ENCODE data around the gene RAB11B. TPM values are rescaled to one million over a fixed set of nuclear protein-coding genes. Genes with fewer than 3 reads are reported as not detected.

The RAB11B gene
- total RNA-seq, 1 donor from 2014 or later, result 58.2 TPM

DNA sequence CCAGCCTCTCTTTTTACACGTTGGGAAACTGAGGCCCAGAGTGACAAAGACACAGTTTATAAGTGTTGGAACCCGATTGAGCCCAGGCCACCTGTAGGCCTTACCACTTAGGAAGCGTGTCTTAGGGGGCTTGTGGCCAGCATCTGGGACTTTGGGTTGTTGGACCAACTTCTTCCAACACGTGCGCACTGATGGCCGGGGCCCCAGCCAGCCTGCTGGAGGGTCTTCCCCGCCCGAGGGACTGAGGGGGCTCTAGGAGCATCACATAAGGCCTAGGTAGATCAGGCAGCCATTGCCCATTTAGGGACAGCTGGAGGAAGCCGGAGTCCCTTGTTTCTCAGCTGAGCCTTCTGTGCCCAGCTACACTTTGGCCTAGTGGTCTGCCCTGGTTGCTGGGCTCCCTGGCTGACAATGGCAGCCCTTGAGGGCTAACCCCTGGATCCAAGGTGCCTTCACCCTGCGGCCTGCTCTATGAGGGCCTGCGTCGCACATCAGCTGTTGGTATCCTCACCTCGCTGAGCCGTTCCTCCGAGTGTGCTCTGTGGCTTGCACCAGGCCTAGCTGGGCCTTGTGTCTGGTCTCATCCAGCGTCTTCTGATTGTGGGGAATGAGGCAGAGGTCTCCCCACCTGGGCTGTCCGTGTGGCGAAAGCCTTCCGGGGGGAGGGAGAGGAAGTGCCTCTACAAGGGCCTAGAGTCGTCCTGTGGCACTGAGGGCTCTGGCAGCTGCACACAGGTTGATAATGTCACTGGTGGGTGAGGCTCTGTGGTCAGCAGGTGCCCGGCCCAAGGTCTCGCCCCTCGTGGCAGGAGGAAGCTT lies 1.2 kb downstream of the RAB11B start:
- TF ChIP-seq, protein P1, sequence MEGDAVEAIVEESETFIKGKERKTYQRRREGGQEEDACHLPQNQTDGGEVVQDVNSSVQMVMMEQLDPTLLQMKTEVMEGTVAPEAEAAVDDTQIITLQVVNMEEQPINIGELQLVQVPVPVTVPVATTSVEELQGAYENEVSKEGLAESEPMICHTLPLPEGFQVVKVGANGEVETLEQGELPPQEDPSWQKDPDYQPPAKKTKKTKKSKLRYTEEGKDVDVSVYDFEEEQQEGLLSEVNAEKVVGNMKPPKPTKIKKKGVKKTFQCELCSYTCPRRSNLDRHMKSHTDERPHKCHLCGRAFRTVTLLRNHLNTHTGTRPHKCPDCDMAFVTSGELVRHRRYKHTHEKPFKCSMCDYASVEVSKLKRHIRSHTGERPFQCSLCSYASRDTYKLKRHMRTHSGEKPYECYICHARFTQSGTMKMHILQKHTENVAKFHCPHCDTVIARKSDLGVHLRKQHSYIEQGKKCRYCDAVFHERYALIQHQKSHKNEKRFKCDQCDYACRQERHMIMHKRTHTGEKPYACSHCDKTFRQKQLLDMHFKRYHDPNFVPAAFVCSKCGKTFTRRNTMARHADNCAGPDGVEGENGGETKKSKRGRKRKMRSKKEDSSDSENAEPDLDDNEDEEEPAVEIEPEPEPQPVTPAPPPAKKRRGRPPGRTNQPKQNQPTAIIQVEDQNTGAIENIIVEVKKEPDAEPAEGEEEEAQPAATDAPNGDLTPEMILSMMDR (IDR thresholded peaks at IDR 0.05; ENCODE audit: insufficient read depth, low read length, poor library complexity, severe bottlenecking), result no peak
- Histone ChIP-seq H3K27me3 (ENCODE audit: control insufficient read depth, insufficient read depth, low read length) (no peaks in the 10 kb centered on the region), H3K4me3 (ENCODE audit: low read depth, low read length) (peak overlapping the region; percentile 9), H3K36me3 (ENCODE audit: control insufficient read depth, insufficient read depth, low read length) (no peaks in the 10 kb centered on the region)
- no peak for DNase-seq (ENCODE audit: low read depth)

DNA sequence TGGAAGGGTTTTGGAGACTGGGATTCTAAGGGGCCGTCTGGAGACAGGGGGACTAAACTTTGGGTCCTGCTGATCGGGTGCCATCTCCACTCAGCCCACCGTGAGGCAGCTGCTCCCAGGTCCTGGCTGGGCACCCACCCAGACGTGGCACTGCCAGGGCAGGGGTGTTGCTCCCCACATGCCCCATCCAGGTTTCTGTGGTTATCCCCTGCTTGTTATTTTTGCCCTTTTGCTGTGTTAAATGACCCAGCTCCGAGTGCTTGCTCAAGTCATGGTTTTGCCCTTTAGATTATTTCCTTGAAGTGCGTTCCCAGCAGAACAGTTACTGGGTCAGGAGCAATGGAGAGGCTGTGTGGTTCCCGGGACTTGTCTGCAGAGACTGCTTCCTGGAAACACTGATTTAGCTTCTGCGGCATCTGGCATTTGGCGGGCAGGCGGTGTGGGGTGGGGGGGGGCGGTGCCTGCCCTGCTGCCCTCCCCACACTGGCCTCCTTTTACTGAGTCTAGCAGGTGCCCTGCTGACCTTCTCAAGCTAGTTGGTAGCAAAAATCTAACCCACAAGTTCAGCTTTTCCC lies 1.9 kb downstream of the RAB11B start:
- H3K27me3 ChIP-seq (ENCODE audit: control insufficient read depth, insufficient read depth, low read length), result no peaks in the 10 kb centered on the region
- H3K36me3 ChIP-seq (ENCODE audit: control insufficient read depth, insufficient read depth, low read length), result no peaks in the 10 kb centered on the region
- TF ChIP-seq, protein P1 (IDR thresholded peaks at IDR 0.05; ENCODE audit: insufficient read depth, low read length, poor library complexity, severe bottlenecking), result no peak
- DNase-seq (ENCODE audit: low read depth), result no peak
- H3K4me3 ChIP-seq (ENCODE audit: low read depth, low read length), result no peak overlapping the region

DNA sequence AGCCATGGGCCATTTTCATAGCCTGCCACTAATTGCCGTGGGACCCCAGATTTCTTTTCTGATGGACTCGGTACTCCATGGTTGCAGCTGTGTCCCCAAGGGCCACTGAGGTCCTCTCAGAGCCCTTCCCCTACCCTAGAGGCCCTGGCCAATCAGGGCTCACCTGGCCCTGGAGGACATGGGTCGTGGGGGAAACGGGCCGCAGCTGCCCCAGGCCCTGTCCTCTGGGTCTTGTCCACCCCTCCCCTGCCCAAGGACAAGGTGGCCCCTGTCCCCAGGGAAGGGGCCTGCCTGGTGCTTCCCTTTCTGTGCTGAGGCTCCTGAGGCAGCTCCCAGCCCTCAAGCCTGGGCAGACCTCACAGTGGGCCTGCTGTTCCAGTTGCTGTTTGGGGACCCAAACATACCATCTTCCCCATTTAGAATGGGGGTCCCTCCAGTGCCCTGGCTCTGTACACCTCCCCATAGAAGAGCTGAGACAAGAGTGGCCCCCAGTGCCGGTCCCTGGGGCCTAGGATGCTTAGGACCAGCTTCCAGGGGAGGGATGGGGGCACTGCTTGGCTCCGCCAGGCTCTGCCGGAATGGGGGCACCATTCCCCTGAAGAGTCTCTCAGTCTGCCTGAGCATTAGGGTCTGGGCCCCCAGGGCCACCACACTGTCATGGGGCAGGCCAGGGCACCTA lies 3.2 kb downstream of the RAB11B start:
- no peaks in the 10 kb centered on the region for H3K27me3 ChIP-seq (ENCODE audit: control insufficient read depth, insufficient read depth, low read length)
- DNase-seq (ENCODE audit: low read depth), result no peak
- TF ChIP-seq, protein P1 (IDR thresholded peaks at IDR 0.05; ENCODE audit: insufficient read depth, low read length, poor library complexity, severe bottlenecking), result no peak
- H3K36me3 ChIP-seq (ENCODE audit: control insufficient read depth, insufficient read depth, low read length), result no peaks in the 10 kb centered on the region
- H3K4me3 ChIP-seq (ENCODE audit: low read depth, low read length), result no peak overlapping the region

DNA sequence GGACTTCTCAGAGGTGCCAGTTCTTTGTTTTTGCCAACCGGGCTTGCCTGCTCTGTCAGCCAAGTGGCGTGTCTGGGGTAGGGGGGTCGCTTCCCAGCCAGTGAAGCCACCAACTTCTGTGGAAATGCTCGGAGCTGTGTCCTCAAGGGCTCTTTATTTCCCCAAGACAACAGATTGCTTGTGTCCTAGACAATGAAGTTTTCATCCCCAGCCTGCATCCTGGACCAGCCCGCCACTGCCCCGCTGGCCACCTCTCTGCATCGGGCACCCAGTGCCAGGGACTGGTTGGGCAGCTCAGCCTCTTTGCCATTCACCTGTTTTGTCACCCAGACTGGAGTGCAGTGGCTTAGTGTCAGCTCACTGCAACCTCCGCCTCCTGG lies 3.7 kb downstream of the RAB11B start:
- DNase-seq (ENCODE audit: low read depth), result no peak
- H3K27me3 ChIP-seq (ENCODE audit: control insufficient read depth, insufficient read depth, low read length), result no peaks in the 10 kb centered on the region
- no peaks in the 10 kb centered on the region for H3K36me3 ChIP-seq (ENCODE audit: control insufficient read depth, insufficient read depth, low read length)
- TF ChIP-seq, protein P1 (IDR thresholded peaks at IDR 0.05; ENCODE audit: insufficient read depth, low read length, poor library complexity, severe bottlenecking), result no peak
- no peak overlapping the region for H3K4me3 ChIP-seq (ENCODE audit: low read depth, low read length)

DNA sequence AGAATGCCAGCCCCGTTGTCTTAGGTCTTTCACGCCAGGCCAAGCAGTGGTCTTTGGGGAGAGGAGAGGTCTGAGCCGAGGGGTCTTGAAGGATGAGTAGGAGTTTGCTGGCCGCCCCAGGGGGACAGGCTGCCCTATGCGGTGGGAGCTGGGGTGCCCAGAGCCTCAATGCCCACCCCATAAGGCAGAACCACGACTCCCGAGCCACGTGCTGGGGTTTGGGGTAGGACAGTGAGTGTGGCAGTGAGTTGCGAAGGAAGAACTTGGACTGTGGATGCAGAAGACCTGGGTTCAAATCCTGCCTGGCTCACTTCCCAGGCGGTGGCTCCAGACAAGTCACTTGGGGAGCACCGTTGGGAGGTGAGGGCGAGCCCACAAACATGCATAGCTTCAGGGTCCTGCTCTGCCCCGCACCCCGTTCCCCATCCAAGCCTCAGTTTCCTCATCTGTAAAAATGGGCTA lies 5.5 kb downstream of the RAB11B start:
- Histone ChIP-seq H3K27me3 (ENCODE audit: control insufficient read depth, insufficient read depth, low read length) (no peaks in the 10 kb centered on the region), H3K36me3 (ENCODE audit: control insufficient read depth, insufficient read depth, low read length) (no peaks in the 10 kb centered on the region), H3K4me3 (ENCODE audit: low read depth, low read length) (no peak overlapping the region)
- DNase-seq (ENCODE audit: low read depth), result no peak
- TF ChIP-seq, protein P1 (IDR thresholded peaks at IDR 0.05; ENCODE audit: insufficient read depth, low read length, poor library complexity, severe bottlenecking), result no peak
